Brain microvascular endothelial cell (primary cell): ENCODE data around the gene TMEM236.

ENCODE experiments used
- DNase-seq: peaks from one replicate; pipeline ENCODE4 v3.0.0-alpha.2; 2020
- H3K27ac ChIP-seq: fragments of 250-450 bp; sonication (Bioruptor Pico); 2 replicates; pipeline ENCODE4 v1.5.1; 2020; ENCODE audit warnings: mild to moderate bottlenecking, moderate library complexity
- H3K27me3 ChIP-seq: fragments of 250-450 bp; sonication (Bioruptor Pico); replicated peaks from 2 replicates; pipeline ENCODE4 v1.5.1; 2020; ENCODE audit warnings: mild to moderate bottlenecking
- H3K36me3 ChIP-seq: fragments of 250-450 bp; sonication (Bioruptor Pico); replicated peaks from 2 replicates; pipeline ENCODE4 v1.5.1; 2020; ENCODE audit warnings: mild to moderate bottlenecking
- H3K4me3 ChIP-seq: 2 replicates; pipeline ENCODE4 v1.5.1; 2011; ENCODE audit warnings: low read depth, mild to moderate bottlenecking, control low read depth, low read length, moderate library complexity
- in situ Hi-C: cut with HindIII; loops from 2 replicates; pipeline ENCODE4 v1.10.0; 2017; ENCODE audit warnings: low sequenced_read_pairs, low pct_ligation_motif_present
- TF ChIP-seq, protein P1 (sequence below): IDR thresholded peaks from 2 replicates; pipeline ENCODE4 v1.5.1; 2011; ENCODE audit warnings: low read depth, mild to moderate bottlenecking, moderate library complexity, low read length, control low read depth, inconsistent platforms; ENCODE audit errors: missing control alignments

Gene TMEM236

DNA sequence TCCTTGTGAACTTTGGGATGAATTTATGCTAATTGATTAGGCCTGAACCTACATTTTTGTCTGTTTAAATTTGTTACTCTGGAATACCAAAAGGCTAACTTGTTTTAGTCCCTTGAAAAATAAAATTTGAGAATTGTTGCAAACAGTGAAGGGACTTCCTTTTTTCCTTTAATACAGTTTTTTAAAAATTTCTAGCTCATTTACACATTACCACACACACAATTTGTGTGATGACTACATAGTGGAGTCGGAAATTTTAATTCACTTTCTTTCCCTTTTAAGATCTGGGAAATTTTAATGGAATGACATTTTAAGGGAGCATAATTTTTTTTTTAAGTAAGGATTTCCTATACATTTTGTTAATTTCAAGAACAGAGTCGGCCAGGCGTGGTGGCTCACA, 8.6 kb upstream of the TMEM236 start:
- in situ Hi-C loops = no loop called here
- Histone ChIP-seq H3K4me3 (no peak overlapping the region), H3K36me3 (no peaks in the 10 kb centered on the region), H3K27me3 (no peaks in the 10 kb centered on the region), H3K27ac (no peak overlapping the region)
- no peak for DNase-seq
- TF ChIP-seq, protein P1, sequence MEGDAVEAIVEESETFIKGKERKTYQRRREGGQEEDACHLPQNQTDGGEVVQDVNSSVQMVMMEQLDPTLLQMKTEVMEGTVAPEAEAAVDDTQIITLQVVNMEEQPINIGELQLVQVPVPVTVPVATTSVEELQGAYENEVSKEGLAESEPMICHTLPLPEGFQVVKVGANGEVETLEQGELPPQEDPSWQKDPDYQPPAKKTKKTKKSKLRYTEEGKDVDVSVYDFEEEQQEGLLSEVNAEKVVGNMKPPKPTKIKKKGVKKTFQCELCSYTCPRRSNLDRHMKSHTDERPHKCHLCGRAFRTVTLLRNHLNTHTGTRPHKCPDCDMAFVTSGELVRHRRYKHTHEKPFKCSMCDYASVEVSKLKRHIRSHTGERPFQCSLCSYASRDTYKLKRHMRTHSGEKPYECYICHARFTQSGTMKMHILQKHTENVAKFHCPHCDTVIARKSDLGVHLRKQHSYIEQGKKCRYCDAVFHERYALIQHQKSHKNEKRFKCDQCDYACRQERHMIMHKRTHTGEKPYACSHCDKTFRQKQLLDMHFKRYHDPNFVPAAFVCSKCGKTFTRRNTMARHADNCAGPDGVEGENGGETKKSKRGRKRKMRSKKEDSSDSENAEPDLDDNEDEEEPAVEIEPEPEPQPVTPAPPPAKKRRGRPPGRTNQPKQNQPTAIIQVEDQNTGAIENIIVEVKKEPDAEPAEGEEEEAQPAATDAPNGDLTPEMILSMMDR = no peak

DNA sequence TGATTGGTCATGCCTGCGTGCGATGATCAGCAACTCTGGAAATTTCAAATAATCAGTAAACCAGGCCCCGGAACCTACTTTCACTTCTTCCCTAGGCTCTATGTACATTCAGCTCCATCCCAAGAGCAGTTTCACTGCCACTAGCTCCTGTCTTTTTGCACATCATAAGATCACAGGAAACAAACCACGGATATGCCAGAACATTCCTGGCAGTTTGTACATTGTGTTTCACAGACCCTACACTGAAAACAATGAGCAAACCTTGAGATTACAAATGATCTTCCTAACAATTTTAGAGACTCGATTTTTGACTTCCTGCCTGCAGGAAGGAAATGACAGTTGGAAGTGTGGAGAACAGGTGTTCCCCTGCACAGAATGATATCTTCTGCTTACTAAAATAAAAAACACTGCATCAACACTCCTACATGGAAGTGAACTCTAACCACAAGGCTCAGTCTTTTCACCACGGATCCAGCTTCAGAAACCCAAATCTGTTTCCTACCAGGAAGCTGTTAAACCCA, 7.6 kb upstream of the TMEM236 start:
- DNase-seq = no peak
- Histone ChIP-seq H3K4me3 (no peak overlapping the region), H3K27me3 (no peaks in the 10 kb centered on the region), H3K27ac (no peak overlapping the region), H3K36me3 (no peaks in the 10 kb centered on the region)
- TF ChIP-seq, protein P1 = no peak
- in situ Hi-C loops = no loop called here

DNA sequence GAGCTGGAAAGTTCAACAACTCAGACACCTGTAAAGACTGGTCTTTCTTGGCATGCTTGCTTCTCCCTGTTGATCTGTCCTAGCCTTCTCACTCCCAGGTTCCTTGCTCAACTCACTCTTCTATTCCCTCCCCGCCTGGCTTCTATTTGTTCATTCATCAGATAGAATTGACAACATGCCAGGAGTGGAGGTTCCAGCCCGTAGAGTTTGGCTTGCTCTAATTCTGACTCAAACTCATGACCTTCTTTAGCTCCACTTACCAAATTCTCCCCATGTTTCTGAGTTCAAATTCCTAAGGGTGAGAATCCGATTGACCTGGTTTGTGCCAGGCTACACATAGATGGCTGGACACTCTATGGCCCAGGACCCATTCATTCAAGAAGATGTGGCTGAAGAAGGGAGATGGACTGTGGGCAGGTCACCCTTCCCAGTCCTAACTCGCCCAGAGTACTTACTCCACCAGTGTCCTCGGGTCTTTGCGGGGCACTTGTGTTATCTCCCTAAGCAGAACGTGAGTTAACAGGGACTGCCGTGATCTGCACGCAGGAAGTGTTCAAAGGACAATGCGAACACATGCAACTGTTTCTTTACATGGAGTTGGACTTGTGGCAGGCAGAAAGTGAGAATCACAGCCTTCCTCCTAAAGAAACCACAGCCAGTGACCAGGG, 4.0 kb upstream of the TMEM236 start:
- Histone ChIP-seq H3K27me3 (no peaks in the 10 kb centered on the region), H3K36me3 (no peaks in the 10 kb centered on the region), H3K4me3 (no peak overlapping the region), H3K27ac (no peak overlapping the region)
- in situ Hi-C loops = no loop called here
- TF ChIP-seq, protein P1 = no peak
- no peak for DNase-seq

DNA sequence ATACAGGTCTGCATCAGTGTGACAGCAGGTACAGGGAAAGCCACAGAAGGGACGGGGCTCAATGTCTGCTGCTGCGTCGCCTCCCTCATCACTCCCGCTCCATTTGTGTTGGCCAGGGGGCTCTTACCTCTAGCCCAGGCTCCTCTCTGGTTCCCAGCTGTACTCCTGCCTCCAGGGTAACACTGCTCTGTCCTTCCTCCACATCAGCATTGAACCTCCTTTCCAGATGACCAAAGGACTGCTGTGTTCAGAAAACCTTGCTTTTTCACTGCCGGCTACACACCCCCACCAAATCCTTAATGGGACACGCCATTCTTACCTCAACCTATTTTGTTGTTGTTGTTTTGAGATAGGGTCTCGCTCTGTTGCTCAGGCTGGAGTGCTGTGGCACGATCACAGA, 2.1 kb upstream of the TMEM236 start:
- in situ Hi-C loops = no loop called here

DNA sequence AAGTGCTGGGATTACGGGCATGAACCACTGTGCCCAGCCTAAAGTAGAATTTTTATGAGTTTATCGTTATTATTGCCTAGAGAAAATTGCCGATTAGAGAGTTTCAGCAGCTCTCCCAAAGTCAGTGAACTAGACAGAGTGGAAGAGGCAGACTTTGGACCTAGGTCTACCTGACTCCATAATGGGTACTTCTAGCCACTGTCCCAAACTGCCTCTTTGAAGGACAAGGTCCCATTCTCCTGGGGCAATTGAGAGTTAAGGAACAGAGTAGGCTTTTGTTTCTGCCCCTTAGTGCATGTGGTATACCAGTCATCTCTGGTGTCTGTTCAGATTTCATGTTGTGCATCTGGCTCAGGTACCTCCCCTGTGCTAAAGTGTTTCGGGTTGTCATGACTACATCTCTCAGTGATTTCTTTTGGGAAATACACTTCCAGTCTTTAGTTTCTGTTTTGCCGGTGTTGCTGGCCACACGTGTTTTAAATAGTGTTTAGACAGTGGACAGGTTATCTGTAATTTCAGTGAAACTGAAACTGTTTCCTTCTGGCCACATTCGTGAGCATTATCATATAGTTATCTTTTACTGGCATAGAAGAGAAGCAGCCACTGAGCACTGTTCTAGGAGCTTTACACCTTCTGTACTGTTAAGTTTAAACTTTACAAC, 4.7 kb downstream of the TMEM236 start:
- DNase-seq = peak; percentile 17

More for the DNA sequence above, 2.1 kb upstream of the TMEM236 start:
- TF ChIP-seq, protein P1 = no peak
- DNase-seq = no peak
- Histone ChIP-seq H3K36me3 (no peaks in the 10 kb centered on the region), H3K4me3 (no peak overlapping the region), H3K27me3 (no peaks in the 10 kb centered on the region), H3K27ac (no peak overlapping the region)

More for the DNA sequence above, 4.7 kb downstream of the TMEM236 start:
- TF ChIP-seq, protein P1 = no peak
- Histone ChIP-seq H3K4me3 (no peak overlapping the region), H3K27me3 (no peaks in the 10 kb centered on the region), H3K36me3 (no peaks in the 10 kb centered on the region), H3K27ac (no peak overlapping the region)
- in situ Hi-C loops = no loop called here
